HG03103 (cell line): Measurements from ENCODE around the gene TMEM184B.
"Not testable (repeated sequence)": the region's sequence is repeated elsewhere in the genome, so short reads cannot be mapped to it uniquely, and the experiment has no call there.

Experiments
- ATAC-seq: cut with Tn5 transposase; IDR thresholded peaks from one replicate; pipeline ENCODE4 v1.9.1; 2021; ENCODE audit warnings: low read depth; ENCODE audit not compliant: unreplicated experiment

TMEM184B gene

GRCh38 chr22:38250643-38251340, 22.0 kb downstream of the TMEM184B start:
- ATAC-seq: no peak

- no peak for ATAC-seq
Measured at GRCh38 chr22:38249803-38250642, 22.8 kb downstream of the TMEM184B start.

- ATAC-seq: no peak
Measured at GRCh38 chr22:38249301-38249700, 23.5 kb downstream of the TMEM184B start.

GRCh38 chr22:38248280-38248679, 24.5 kb downstream of the TMEM184B start:
- no peak for ATAC-seq

- ATAC-seq: no peak
Measured at GRCh38 chr22:38247713-38248112, 25.1 kb downstream of the TMEM184B start.

GRCh38 chr22:38246692-38247091, 26.1 kb downstream of the TMEM184B start:
- no peak for ATAC-seq

- no peak for ATAC-seq
Measured at GRCh38 chr22:38246046-38246658, 26.7 kb downstream of the TMEM184B start.

GRCh38 chr22:38244106-38244505, 28.7 kb downstream of the TMEM184B start:
- ATAC-seq: no peak

- ATAC-seq: no peak
Measured at GRCh38 chr22:38243007-38243765, 29.6 kb downstream of the TMEM184B start.

- no peak for ATAC-seq
Measured at GRCh38 chr22:38240734-38241252, 32.0 kb downstream of the TMEM184B start.

- ATAC-seq: no peak
Measured at GRCh38 chr22:38239101-38239761, 33.6 kb downstream of the TMEM184B start.

GRCh38 chr22:38238519-38239071, 34.2 kb downstream of the TMEM184B start:
- ATAC-seq: no peak

GRCh38 chr22:38236786-38237185, 36.0 kb downstream of the TMEM184B start:
- ATAC-seq: no peak

GRCh38 chr22:38235240-38235850, 37.5 kb downstream of the TMEM184B start:
- ATAC-seq: no peak

- ATAC-seq: not testable (repeated sequence)
Measured at GRCh38 chr22:38233856-38234255, 39.0 kb downstream of the TMEM184B start.

- ATAC-seq: no peak
Measured at GRCh38 chr22:38233427-38233826, 39.4 kb downstream of the TMEM184B start.

- ATAC-seq: no peak
Measured at GRCh38 chr22:38232196-38232595, 40.6 kb downstream of the TMEM184B start.

- no peak for ATAC-seq
Measured at GRCh38 chr22:38230916-38231315, 41.9 kb downstream of the TMEM184B start.

- ATAC-seq: no peak
Measured at GRCh38 chr22:38230108-38230825, 42.5 kb downstream of the TMEM184B start.
